Measurements from ENCODE around the gene DNAH9.
"Not testable (repeated sequence)": the region's sequence is repeated elsewhere in the genome, so short reads cannot be mapped to it uniquely, and the experiment has no call there.

DNAH9 gene

DNA sequence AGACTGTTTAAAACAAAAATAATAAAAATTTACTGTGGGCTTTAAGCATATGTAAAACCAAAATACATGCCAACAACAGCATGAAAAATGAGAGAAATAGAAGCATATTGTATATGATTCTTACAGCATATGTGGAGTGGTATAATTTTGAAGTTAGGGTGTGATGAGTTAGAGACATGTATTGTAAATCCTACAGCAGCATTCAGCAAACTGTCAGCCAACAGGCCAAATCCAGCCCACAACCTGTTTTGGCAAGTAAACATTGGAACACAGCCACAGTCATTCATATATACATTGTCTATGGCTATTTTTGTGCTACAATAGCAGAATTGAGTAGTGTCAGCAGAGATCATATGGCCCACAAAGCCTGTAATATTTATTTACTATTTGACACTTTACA is 356.7 kb downstream of the DNAH9 start:
- Mint-ChIP-seq H3K4me3 (no peak overlapping the region), H3K4me1 (no peaks in the 10 kb centered on the region), H3K27me3 (no peaks in the 10 kb centered on the region), H3K36me3 (peaks cover 32 to 34% of the 10 kb centered on the region in 2 donors), H3K27ac (no peak overlapping the region), H3K9me3 (peaks cover 4 to 12% of the 10 kb centered on the region in 2 donors)
- DNase-seq (no peak), ATAC-seq (replicated peaks) (no peak)

DNA sequence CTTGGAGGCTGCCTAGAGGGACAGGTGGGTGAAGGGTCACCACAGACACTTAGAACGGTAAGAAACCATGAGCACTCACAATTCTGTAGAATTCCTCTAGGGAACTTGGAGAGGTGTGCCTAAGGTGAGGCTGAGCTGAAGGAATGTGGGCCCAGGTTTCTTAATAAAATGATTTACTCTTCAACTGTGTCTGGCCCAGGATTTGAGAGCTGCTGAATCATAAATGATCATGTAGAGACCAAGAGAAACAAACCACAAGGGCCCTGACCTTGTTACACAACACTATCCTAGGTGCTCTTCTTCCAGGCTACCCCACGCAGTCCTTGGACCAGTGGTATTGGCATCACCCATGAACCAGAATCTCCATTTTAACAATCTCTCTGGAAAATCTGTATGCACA is 371.3 kb downstream of the DNAH9 start:
- no peaks in the 10 kb centered on the region for H3K4me1 Mint-ChIP-seq
- H3K36me3 Mint-ChIP-seq, result peaks cover 37 to 73% of the 10 kb centered on the region in 2 donors
- H3K4me3 Mint-ChIP-seq, result no peak overlapping the region
- no peak overlapping the region for H3K27ac Mint-ChIP-seq
- no peaks in the 10 kb centered on the region for H3K27me3 Mint-ChIP-seq
- no peak for DNase-seq
- no peak for ATAC-seq (replicated peaks)
- H3K9me3 Mint-ChIP-seq, result peaks cover 25 to 35% of the 10 kb centered on the region in 2 donors

DNA sequence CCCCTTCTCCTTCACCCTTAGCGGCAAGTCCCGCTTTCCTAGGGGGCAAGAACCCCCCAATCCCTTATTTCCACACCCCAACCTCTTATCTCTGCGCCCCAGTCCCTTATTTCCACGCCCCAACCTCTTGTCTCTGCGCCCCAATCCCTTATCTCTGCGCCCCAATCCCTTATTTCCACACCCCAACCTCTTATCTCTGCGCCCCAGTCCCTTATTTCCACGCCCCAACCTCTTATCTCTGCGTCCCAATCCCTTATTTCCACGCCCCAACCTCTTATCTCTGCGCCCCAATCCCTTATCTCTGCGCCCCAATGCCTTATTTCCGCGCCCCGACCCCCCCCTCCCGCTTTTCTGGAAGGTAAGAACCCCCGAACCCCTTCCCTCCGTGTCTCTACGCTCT is 374.5 kb downstream of the DNAH9 start:
- H3K36me3 Mint-ChIP-seq, result peaks cover 41 to 72% of the 10 kb centered on the region in 2 donors
- not testable (repeated sequence) for H3K4me3 Mint-ChIP-seq

DNA sequence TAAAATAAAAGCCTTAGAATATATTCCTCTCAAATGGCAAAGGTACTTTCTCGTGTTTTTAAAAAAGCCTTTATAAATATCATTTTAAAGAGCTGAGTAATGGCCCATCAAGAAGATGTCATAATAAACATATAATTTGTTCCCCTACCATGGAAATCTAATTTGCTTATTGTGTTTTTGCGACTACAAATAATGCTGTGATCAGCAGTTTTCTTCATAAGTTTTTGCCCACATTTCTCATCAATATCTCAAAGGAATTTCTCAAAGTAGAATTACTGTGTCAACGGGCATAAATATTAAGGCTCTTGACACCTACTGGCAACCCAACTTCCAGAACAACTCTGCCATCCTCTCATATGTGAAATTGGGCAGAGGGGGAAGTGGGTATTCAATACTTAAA is 381.5 kb downstream of the DNAH9 start:
- no peaks in the 10 kb centered on the region for H3K27me3 Mint-ChIP-seq
- H3K4me1 Mint-ChIP-seq, result no peaks in the 10 kb centered on the region
- DNase-seq (no peak), ATAC-seq (replicated peaks) (no peak)
- H3K4me3 Mint-ChIP-seq, result no peak overlapping the region
- H3K36me3 Mint-ChIP-seq, result peaks cover 53 to 66% of the 10 kb centered on the region in 2 donors
- H3K27ac Mint-ChIP-seq, result no peak overlapping the region
- H3K9me3 Mint-ChIP-seq, result no peaks in the 10 kb centered on the region

More for the DNA sequence above, 374.5 kb downstream of the DNAH9 start:
- not testable (repeated sequence) for ATAC-seq (replicated peaks); DNase-seq; H3K4me1 Mint-ChIP-seq; H3K9me3 Mint-ChIP-seq; H3K27ac Mint-ChIP-seq; H3K27me3 Mint-ChIP-seq

DNA sequence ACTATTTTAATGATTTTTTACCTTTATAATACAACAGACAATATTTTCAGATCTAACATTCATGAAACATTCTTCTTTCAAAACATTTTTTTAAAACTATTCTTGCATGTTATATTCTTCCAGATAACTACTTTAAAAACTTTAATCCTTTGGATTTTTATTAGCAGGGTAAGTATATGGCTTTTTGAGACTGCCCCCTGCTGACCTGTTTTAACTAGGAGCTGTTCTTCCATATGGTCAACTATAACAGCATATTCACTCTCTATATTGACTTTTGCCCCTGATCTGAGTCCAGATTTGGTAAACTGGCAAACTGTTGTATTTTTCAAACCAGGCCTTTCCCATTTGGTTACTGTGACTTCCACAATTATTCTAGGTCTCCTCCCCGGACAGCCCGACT is 382.5 kb downstream of the DNAH9 start:
- ATAC-seq (replicated peaks) (no peak), DNase-seq (no peak)
- H3K4me1 Mint-ChIP-seq, result no peaks in the 10 kb centered on the region
- no peak overlapping the region for H3K4me3 Mint-ChIP-seq
- no peak overlapping the region for H3K27ac Mint-ChIP-seq
- peaks cover 47 to 59% of the 10 kb centered on the region in 2 donors for H3K36me3 Mint-ChIP-seq
- H3K9me3 Mint-ChIP-seq, result no peaks in the 10 kb centered on the region
- H3K27me3 Mint-ChIP-seq, result no peaks in the 10 kb centered on the region

DNA sequence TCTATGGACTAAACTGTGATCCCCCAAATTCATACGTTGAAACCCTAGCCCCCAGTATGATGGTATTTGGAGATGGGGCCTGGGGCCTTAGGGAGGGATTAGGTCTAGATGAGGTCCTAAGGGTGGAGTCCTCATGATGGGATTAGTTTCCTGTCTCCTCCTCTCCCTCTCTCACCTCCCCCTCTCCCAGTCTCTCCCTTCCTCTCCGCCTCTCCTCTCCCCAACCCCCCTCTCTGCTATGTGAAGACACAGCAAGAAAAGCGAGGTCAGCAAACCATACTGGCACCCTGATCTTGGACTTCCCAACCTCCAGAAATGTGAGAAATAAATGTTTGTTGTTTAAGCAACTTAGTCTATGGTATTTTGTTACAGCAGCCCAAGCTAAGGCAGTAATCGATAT is 383.6 kb downstream of the DNAH9 start:
- H3K4me3 Mint-ChIP-seq, result no peak overlapping the region

DNA sequence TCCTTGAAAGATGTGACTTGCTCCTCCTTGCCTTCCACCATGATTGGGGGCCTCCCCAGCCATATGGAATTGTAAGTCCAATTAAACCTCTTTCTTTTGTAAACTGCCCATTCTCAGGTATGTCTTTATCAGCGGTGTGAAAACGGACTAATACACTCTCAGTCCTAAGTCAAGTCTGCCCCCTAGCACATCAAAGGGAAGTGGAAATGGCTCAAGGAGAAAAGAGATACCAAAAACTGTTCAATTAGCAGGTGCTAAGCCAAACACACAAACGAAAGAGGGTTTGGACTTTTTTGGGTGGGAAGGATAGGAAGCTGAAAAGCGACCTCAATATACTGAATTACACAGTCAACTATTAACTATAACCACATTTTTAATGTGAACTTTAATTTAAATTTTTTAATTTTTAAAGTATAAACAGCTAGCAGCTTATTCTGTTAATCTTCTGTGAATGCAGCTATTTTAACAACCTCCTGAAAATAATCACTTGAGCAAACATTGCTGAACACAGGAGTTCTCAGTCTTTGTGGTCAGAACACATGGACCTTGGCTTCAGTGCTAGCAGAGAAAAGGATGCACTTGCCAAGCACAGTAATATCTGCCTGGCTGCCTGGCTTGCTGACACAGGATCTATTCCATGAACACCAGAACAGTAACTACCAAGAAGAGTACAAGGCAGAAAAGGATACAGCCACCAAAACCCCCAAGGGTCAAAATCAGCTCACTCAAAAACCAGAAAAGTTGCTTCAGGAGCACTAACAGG is 388.1 kb downstream of the DNAH9 start:
- no peaks in the 10 kb centered on the region for H3K9me3 Mint-ChIP-seq
- ATAC-seq (replicated peaks) (no peak), DNase-seq (no peak)
- no peaks in the 10 kb centered on the region for H3K27me3 Mint-ChIP-seq
- H3K4me1 Mint-ChIP-seq, result peaks cover 0 to 7% of the 10 kb centered on the region in 2 donors
- H3K27ac Mint-ChIP-seq, result no peak overlapping the region
- no peak overlapping the region for H3K4me3 Mint-ChIP-seq
- peaks cover 40 to 49% of the 10 kb centered on the region in 2 donors for H3K36me3 Mint-ChIP-seq

More for the DNA sequence above, 383.6 kb downstream of the DNAH9 start:
- Mint-ChIP-seq H3K36me3 (peaks cover 38 to 53% of the 10 kb centered on the region in 2 donors), H3K27me3 (no peaks in the 10 kb centered on the region), H3K9me3 (no peaks in the 10 kb centered on the region), H3K4me1 (no peaks in the 10 kb centered on the region), H3K27ac (no peak overlapping the region)
- DNase-seq, result no peak
- no peak for ATAC-seq (replicated peaks)

DNA sequence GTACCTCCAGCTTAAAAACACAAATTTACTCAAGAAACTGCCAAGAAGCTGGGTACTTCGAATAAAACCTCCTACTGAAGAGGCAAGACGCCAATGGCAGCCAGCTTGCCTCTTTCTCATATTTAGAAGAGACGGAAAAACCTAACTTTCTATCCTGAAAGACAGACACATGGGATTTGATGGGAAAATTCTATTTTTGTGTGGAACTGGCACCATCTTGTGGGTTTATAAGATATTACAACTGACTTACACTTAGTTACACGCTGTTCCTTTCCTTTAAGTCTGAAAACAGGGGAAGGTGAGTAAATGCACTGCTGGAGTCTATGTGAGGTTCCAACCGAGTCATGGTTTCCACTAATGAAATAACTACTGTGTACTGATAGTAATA is 388.7 kb downstream of the DNAH9 start:
- DNase-seq, result no peak
- Mint-ChIP-seq H3K4me3 (no peak overlapping the region), H3K27ac (no peak overlapping the region), H3K9me3 (no peaks in the 10 kb centered on the region), H3K4me1 (peaks cover 0 to 7% of the 10 kb centered on the region in 2 donors), H3K36me3 (peaks cover 42 to 48% of the 10 kb centered on the region in 2 donors), H3K27me3 (no peaks in the 10 kb centered on the region)
- ATAC-seq (replicated peaks), result no peak

DNA sequence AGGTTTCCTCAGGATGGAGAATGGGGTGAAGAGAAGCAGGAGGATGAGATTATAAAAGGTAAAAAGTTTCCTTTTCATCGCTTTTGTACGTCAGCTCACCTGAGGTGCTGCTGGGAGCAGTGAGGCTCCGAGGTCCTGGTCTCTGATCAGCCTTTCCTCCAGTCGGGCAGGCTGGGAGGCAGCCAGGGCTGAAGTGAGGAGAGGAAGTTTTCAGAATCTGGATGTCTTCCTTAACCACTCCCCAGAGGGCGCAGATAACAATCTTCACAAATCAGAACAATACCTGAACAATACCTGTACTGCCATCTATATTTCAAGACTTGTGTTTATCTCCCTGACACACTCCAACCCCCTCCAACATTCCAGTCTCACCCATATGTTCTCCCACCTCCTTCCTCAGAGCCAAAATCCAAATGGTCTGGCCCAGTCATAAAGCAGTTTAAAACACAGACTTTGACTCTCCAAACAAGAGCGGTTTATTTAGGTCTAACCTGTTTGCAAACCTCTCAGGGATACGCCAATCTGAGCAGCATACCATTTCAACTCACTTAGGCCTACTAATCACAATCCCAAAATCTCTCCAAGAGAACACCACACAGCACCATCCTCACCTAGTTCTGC is 392.2 kb downstream of the DNAH9 start:
- Mint-ChIP-seq H3K27ac (no peak overlapping the region), H3K4me1 (peaks cover 3 to 15% of the 10 kb centered on the region in 2 donors), H3K9me3 (no peaks in the 10 kb centered on the region), H3K4me3 (no peak overlapping the region), H3K27me3 (no peaks in the 10 kb centered on the region), H3K36me3 (peaks cover 20 to 39% of the 10 kb centered on the region in 2 donors)
- DNase-seq (no peak), ATAC-seq (replicated peaks) (no peak)

DNA sequence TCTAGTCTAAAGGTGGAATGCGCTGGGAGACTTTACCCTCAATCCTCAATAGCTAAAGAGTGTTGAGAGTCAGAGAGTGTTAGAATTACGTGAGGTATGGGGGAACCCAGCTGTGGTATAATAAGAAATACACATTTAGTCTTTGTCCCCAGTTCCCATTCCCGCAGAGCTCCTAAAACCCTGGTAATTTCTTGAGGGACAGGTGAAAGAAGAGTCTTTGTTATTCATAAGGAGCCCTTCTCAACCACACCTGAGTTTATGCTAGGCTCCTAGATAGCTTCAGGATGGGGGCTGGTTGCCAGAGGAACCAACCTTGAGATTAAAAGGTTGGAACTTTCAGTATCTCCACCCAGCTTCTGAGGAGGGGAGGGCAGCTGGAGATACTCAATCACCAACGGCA is 393.2 kb downstream of the DNAH9 start:
- no peak for DNase-seq
- no peak for ATAC-seq (replicated peaks)
- Mint-ChIP-seq H3K27ac (no peak overlapping the region), H3K27me3 (no peaks in the 10 kb centered on the region), H3K4me3 (no peak overlapping the region), H3K36me3 (peaks cover 20 to 36% of the 10 kb centered on the region in 2 donors), H3K9me3 (no peaks in the 10 kb centered on the region), H3K4me1 (peaks cover 3 to 15% of the 10 kb centered on the region in 2 donors)

DNA sequence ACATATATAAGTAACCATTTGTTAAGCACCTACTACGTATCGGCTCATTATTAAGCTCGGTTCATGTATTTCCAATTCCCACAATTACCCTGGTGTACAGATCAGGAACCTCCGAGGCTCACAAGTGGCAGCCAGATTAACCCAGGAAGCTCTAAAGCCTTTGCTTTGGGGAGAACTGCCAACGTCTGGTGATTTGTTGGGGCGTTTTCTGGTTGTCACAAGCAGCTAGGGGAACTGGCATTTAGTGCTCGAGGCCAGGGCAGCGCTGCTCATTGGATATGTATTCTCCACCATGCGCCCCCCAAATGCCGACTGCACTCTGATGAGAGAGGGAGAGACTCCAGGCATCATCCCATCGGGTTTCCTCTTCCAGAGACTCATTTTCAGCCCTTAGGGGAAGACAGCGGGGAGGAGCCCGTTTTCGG is 398.5 kb downstream of the DNAH9 start:
- H3K27ac Mint-ChIP-seq, result peak overlapping the region; percentile 93
- no peak for DNase-seq
- no peaks in the 10 kb centered on the region for H3K27me3 Mint-ChIP-seq
- H3K4me3 Mint-ChIP-seq, result peak overlapping the region; percentile 86 to 87
- ATAC-seq (replicated peaks), result peak; percentile 56 to 57
- peaks cover 2 to 4% of the 10 kb centered on the region in 2 donors for H3K9me3 Mint-ChIP-seq
- H3K4me1 Mint-ChIP-seq, result peaks cover 8 to 14% of the 10 kb centered on the region in 2 donors
- peaks cover 2 to 14% of the 10 kb centered on the region in 2 donors for H3K36me3 Mint-ChIP-seq

DNA sequence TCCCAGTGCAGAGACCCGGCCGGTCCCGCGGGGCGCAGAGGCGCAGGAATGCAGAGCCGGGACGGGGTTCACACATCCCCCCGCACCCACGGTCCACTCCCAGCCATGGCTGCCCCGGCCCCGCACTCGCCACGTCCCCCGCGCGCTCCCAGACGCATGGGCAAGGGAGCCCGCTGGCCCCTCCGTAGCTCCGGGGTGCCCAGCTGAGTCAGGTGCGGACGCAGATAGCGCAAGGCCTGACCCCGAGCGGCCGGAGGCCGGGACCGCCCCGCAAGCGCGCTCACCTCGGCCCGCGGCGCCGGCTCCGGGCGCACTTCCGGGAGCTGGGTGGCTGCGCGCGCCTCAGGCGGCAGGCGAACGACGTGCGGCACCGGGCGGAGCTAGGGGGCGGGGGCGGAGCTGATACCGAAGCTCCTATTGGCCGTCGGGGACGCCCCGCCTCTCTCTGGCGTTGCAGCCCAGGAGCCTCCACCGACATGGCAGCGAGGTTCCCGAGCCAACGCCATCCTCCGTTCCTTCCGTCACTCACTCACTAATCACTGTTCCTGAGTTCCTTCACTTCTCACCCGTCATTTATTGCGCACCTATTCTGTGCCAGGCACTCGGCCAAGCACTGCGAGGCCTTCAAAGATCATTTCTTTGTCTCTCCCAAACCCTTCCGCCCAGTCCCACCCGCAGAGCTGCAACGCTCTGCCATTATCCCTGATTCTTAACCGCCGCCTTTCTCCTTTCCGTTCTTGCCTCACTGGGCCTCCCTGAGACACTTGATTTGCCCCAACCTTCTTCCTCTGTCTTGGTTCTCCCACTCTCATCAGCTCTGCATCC is 399.1 kb downstream of the DNAH9 start, which contains the start of gene ZNF18:
Gene ZNF18 (minus strand): TSS at position 329 of the 825 bp plus-strand sequence. CDS start 4,646 bp downstream, outside the sequence.
- H3K36me3 Mint-ChIP-seq, result peaks cover 0 to 9% of the 10 kb centered on the region in 2 donors
- DNase-seq (peak; percentile 95), ATAC-seq (replicated peaks) (peak; percentile 92 to 95)
- H3K27me3 Mint-ChIP-seq, result no peaks in the 10 kb centered on the region
- peaks cover 8 to 14% of the 10 kb centered on the region in 2 donors for H3K4me1 Mint-ChIP-seq
- peak within 1 kb of the TSS; percentile 96 for H3K27ac Mint-ChIP-seq
- H3K4me3 Mint-ChIP-seq, result peak within 1 kb of the TSS; percentile 87 to 98
- peaks cover 2 to 4% of the 10 kb centered on the region in 2 donors for H3K9me3 Mint-ChIP-seq

DNA sequence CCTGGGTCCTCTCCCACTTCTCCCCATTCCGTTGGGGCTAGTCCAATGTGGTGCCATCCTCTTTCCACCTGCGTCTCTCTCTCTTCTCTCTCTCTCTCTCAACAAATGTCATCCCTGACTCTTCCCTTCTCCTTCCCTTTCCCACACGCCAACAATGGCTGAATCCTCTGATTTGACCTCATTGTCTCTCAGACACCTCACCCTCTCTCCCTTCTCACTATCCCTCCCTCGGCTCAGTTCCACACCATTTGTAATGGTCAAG is 399.6 kb downstream of the DNAH9 start:
- no peaks in the 10 kb centered on the region for H3K27me3 Mint-ChIP-seq
- H3K9me3 Mint-ChIP-seq, result peaks cover 2 to 4% of the 10 kb centered on the region in 2 donors
- H3K27ac Mint-ChIP-seq, result peak overlapping the region; percentile 96
- no peak for DNase-seq
- peak overlapping the region; percentile 87 to 98 for H3K4me3 Mint-ChIP-seq
- H3K36me3 Mint-ChIP-seq, result peaks cover 0 to 4% of the 10 kb centered on the region in 2 donors
- peaks cover 8 to 14% of the 10 kb centered on the region in 2 donors for H3K4me1 Mint-ChIP-seq
- ATAC-seq (replicated peaks), result no peak

DNA sequence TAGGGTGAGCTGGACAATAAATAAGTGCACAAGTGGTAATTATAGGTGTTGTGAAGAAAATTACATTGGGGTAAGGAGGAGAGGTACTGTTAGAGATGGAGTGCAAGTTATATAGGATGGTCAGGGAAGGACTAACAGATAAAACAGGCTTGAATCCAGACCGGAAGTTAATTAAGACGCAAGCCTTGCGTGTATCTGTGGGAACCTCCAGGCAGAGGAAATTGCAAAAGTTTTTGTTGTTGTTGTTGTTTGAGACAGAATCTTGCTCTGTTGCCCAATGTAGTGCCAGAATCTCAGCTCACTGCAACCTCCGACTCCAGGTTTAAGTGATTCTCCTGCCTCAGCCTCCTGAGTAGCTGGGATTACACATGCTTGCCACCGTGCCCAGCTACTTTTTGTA is 401.4 kb downstream of the DNAH9 start:
- ATAC-seq (replicated peaks), result no peak
- no peak for DNase-seq
- H3K36me3 Mint-ChIP-seq, result no peaks in the 10 kb centered on the region
- no peak overlapping the region for H3K4me3 Mint-ChIP-seq
- no peak overlapping the region for H3K27ac Mint-ChIP-seq
- no peaks in the 10 kb centered on the region for H3K27me3 Mint-ChIP-seq
- peaks cover 2 to 4% of the 10 kb centered on the region in 2 donors for H3K9me3 Mint-ChIP-seq
- H3K4me1 Mint-ChIP-seq, result peaks cover 6 to 12% of the 10 kb centered on the region in 2 donors

Data from stimulated activated naive B cell treated with anti-CD40 and anti-IgM and Interleukin-4, amounts not matched to agents 10 μg/mL and 1 μg/mL and 100 μg/mL, for 72 hours (primary cell).